Umbilical cord (tissue), 2 donors: ENCODE data around the gene TARS1. TPM values are rescaled to one million over a fixed set of nuclear protein-coding genes. Genes with fewer than 3 reads are reported as not detected.

Experiments used
- DNase-seq: peaks from one replicate; pipeline ENCODE4 v3.0.0-alpha.2; 2015; ENCODE audit warnings: low spot score
- total RNA-seq: library from RNA; depleted of rRNA; stranded (reverse); fragments of >200 nt; gene quantifications from one replicate; pipeline ENCODE4 v1.2.3, GENCODE V29; 2014; ENCODE audit warnings: low replicate concordance; ENCODE audit not compliant: insufficient read depth

Gene TARS1
- 132 TPM for total RNA-seq

- peak; percentile 100 for DNase-seq
Measured at GRCh38 chr5:33440482-33441240, at the start of gene TARS1. TSS of gene TARS1 (plus strand) at chr5:33440965. CDS start at chr5:33441087, 122 bp downstream.

- no peak for DNase-seq
Measured at GRCh38 chr5:33398501-33398900, 42.3 kb upstream of the TARS1 start.

GRCh38 chr5:33400675-33401074 lies 40.1 kb upstream of the TARS1 start:
- no peak for DNase-seq

- no peak for DNase-seq
Measured at GRCh38 chr5:33401482-33402390, 39.0 kb upstream of the TARS1 start.

GRCh38 chr5:33403187-33403586 lies 37.6 kb upstream of the TARS1 start:
- no peak for DNase-seq

- DNase-seq = no peak
Measured at GRCh38 chr5:33408816-33409215, 31.9 kb upstream of the TARS1 start.

GRCh38 chr5:33409435-33410170 lies 31.2 kb upstream of the TARS1 start:
- peak; percentile 95 for DNase-seq

GRCh38 chr5:33410221-33410620 lies 30.5 kb upstream of the TARS1 start:
- peak; percentile 35 for DNase-seq

- DNase-seq = no peak
Measured at GRCh38 chr5:33411498-33411897, 29.3 kb upstream of the TARS1 start.

GRCh38 chr5:33415811-33416354 lies 24.9 kb upstream of the TARS1 start:
- no peak for DNase-seq

- DNase-seq = no peak
Measured at GRCh38 chr5:33417632-33418031, 23.1 kb upstream of the TARS1 start.

- no peak for DNase-seq
Measured at GRCh38 chr5:33420946-33421345, 19.8 kb upstream of the TARS1 start.

- peak; percentile 47 for DNase-seq
Measured at GRCh38 chr5:33422191-33422590, 18.6 kb upstream of the TARS1 start.

- peak; percentile 50 for DNase-seq
Measured at GRCh38 chr5:33423018-33423630, 17.6 kb upstream of the TARS1 start.

GRCh38 chr5:33425314-33425713 lies 15.5 kb upstream of the TARS1 start:
- DNase-seq = no peak

GRCh38 chr5:33430983-33431382 lies 9.8 kb upstream of the TARS1 start:
- DNase-seq = no peak

- DNase-seq = no peak
Measured at GRCh38 chr5:33432656-33433055, 8.1 kb upstream of the TARS1 start.

GRCh38 chr5:33433303-33434240 lies 7.2 kb upstream of the TARS1 start:
- no peak for DNase-seq

GRCh38 chr5:33435893-33436490 lies 4.8 kb upstream of the TARS1 start:
- peak; percentile 79 for DNase-seq

- no peak for DNase-seq
Measured at GRCh38 chr5:33438996-33439395, 1.8 kb upstream of the TARS1 start.
